HPDE6-E6E7 (cell line): ENCODE measurements around the gene OSMR.

Source experiments
- DNase-seq: peaks from one replicate; pipeline ENCODE4 v3.0.0; 2011; ENCODE audit warnings: missing footprints; ENCODE audit errors: extremely low spot score

The OSMR gene

GRCh38 chr5:38845526-38846378, at the start of gene OSMR:
Gene OSMR (plus strand): TSS chr5:38846012. CDS start chr5:38869045, 23,033 bp downstream.
- peak; percentile 96 for DNase-seq

- no peak for DNase-seq
Observed at GRCh38 chr5:38796742-38797108, 49.1 kb upstream of the OSMR start.

- no peak for DNase-seq
Observed at GRCh38 chr5:38797838-38798237, 48.0 kb upstream of the OSMR start.

GRCh38 chr5:38799556-38800377, 46.0 kb upstream of the OSMR start:
- no peak for DNase-seq

- no peak for DNase-seq
Observed at GRCh38 chr5:38800515-38800914, 45.3 kb upstream of the OSMR start.

- no peak for DNase-seq
Observed at GRCh38 chr5:38802125-38802524, 43.7 kb upstream of the OSMR start.

- no peak for DNase-seq
Observed at GRCh38 chr5:38803246-38803645, 42.6 kb upstream of the OSMR start.

- DNase-seq = no peak
Observed at GRCh38 chr5:38806775-38807258, 39.0 kb upstream of the OSMR start.

- DNase-seq = no peak
Observed at GRCh38 chr5:38807570-38808483, 38.0 kb upstream of the OSMR start.

GRCh38 chr5:38808666-38809343, 37.0 kb upstream of the OSMR start:
- no peak for DNase-seq

- DNase-seq = peak; percentile 81
Observed at GRCh38 chr5:38809388-38810359, 36.1 kb upstream of the OSMR start.

GRCh38 chr5:38814879-38815278, 30.9 kb upstream of the OSMR start:
- DNase-seq = no peak

GRCh38 chr5:38816083-38817030, 29.5 kb upstream of the OSMR start:
- peak; percentile 19 for DNase-seq

- DNase-seq = no peak
Observed at GRCh38 chr5:38821679-38822078, 24.1 kb upstream of the OSMR start.

- DNase-seq = no peak
Observed at GRCh38 chr5:38823503-38823902, 22.3 kb upstream of the OSMR start.

- no peak for DNase-seq
Observed at GRCh38 chr5:38824821-38825220, 21.0 kb upstream of the OSMR start.

- no peak for DNase-seq
Observed at GRCh38 chr5:38825494-38825893, 20.3 kb upstream of the OSMR start.

- DNase-seq = no peak
Observed at GRCh38 chr5:38827525-38827924, 18.3 kb upstream of the OSMR start.
